Lower leg skin (tissue), 4 donors: Measurements from ENCODE around the gene PPP1R1B. TPM values are rescaled to one million over a fixed set of nuclear protein-coding genes. Genes with fewer than 3 reads are reported as not detected.

ENCODE experiments used
- DNase-seq, 2 donors: peaks; one replicate each; pipeline ENCODE4 v3.0.0-alpha.2; 2019; ENCODE audit warnings: low spot score in 2 of 2
- H3K4me3 ChIP-seq: fragments of 200-600 bp; sonication (generic); 2 replicates; pipeline ENCODE4 v1.5.1; 2017; ENCODE audit warnings: mild to moderate bottlenecking, low read depth; ENCODE audit not compliant: poor library complexity, severe bottlenecking
- POLR2A ChIP-seq, 2 donors: fragments of 450-650 bp; IDR thresholded peaks; one replicate each; pipeline ENCODE4 v1.6.1; 2016 to 2017; ENCODE audit warnings: antibody characterized with exemption in 2 of 2, mild to moderate bottlenecking in 1 of 2, moderate library complexity in 1 of 2
- WGBS, 2 donors: methylation state at CpG; one replicate each; pipeline ENCODE4 v1.1.5; 2018; 5-methylcytosine and 5-hydroxymethylcytosine counted together
- intact Hi-C: fragments of 100-400 bp; cut with DNase I; formaldehyde crosslinking; loops from one replicate; pipeline ENCODE4 v1.15.0; 2023; ENCODE audit warnings: low total_unique reads
- total RNA-seq, 4 donors: library from RNA; depleted of rRNA; stranded (reverse); fragments of >200 nt; gene quantifications; one replicate each; pipeline ENCODE4 v1.1.0, GENCODE V29; 2016
- TF ChIP-seq, protein P1 (sequence below), 3 donors: fragments of 450-650 bp; IDR thresholded peaks; one replicate each; pipeline ENCODE4 v1.5.1; 2016; ENCODE audit warnings: antibody characterized with exemption in 3 of 3, mild to moderate bottlenecking in 3 of 3, moderate library complexity in 2 of 3

The PPP1R1B gene
- total RNA-seq, 4 donors from 2014 or later = 18.5 to 102 (median 51.8) TPM

DNA sequence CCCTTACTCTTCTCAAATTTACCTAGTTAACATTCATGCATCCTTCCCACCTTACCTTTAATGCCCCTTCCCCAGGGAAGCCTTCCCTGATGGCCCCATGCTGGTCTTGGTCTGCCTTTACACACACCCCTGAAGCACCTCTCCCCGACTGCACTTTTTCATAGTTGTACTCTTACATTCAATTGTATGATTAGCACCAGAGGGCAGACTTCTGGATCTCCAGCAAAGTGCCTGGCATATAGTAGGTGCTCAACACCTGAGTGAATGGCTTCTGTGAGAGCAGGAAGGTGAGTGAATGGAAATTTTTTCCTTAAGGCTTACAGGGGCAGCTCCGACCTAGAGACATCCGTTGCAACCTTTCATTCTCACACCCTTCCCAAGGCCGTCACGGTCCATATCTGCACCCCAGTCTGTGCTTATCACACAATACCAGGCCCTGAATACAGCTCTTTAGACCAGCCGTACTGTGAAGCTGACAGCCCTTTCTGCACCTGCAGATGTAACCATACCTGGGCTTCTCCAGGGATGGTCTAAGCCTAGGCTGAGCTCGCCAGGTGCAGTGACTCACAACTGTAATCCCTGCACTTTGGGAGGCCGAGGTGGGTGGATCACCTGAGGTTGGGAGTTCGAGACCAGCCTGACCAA, 56.7 kb downstream of the PPP1R1B start:
- intact Hi-C loops = no loop called here
- 92 to 93% methylated on average over 9 of the region's 9 CpGs for WGBS, 2 donors

DNA sequence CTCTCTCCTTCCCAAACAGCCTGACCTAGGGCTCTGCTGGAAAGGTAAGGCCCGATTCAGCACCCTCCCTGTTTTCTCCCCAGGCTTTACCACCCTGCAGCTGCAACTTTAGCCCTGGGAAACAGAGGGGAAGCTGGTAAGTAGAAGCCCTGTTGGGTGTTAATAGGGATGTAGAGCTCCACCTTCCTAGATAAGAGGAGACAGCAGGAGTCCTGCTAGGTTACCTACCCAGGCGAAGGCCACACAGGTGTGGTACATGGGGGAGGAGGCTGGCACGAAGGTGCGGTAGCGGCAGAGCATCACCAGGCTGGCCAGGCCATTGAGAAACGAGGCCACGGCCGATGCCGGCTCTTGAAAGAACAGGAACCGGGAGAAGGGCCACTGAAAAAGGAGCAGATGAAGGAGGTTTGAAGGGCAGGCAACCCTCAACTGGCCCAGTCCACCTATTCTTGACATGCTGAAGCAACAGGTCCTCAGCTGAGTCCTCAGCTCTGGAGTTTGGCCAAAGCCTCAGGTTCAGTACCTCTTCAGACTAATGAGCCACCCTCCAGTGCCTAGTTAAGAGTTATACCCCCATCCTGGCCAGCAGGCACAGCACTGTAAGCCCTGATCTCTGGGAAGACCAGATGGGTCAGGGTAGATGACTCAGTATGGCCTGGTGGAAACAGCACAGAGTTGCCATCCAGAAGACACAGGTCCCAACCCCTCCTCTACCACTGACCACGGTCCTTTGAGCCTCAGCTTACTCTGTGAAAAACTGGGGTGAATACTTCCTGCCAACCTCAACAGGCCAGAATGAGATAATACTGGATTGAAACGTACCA, 57.8 kb downstream of the PPP1R1B start:
- no peak overlapping the region for H3K4me3 ChIP-seq
- intact Hi-C loops = no loop called here
- DNase-seq = no peak
- WGBS, 2 donors = 91 to 96% methylated on average over 12 of the region's 12 CpGs
- TF ChIP-seq POLR2A (IDR thresholded peaks at IDR 0.05) = no peak
- TF ChIP-seq, protein P1, sequence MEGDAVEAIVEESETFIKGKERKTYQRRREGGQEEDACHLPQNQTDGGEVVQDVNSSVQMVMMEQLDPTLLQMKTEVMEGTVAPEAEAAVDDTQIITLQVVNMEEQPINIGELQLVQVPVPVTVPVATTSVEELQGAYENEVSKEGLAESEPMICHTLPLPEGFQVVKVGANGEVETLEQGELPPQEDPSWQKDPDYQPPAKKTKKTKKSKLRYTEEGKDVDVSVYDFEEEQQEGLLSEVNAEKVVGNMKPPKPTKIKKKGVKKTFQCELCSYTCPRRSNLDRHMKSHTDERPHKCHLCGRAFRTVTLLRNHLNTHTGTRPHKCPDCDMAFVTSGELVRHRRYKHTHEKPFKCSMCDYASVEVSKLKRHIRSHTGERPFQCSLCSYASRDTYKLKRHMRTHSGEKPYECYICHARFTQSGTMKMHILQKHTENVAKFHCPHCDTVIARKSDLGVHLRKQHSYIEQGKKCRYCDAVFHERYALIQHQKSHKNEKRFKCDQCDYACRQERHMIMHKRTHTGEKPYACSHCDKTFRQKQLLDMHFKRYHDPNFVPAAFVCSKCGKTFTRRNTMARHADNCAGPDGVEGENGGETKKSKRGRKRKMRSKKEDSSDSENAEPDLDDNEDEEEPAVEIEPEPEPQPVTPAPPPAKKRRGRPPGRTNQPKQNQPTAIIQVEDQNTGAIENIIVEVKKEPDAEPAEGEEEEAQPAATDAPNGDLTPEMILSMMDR (IDR thresholded peaks at IDR 0.05) = no peak

More for the DNA sequence above, 56.7 kb downstream of the PPP1R1B start:
- TF ChIP-seq, protein P1 (IDR thresholded peaks at IDR 0.05) = no peak
- no peak for TF ChIP-seq POLR2A (IDR thresholded peaks at IDR 0.05)
- DNase-seq = no peak
- H3K4me3 ChIP-seq = no peak overlapping the region

Other genes starting within 250 kb of the PPP1R1B start
- 10 to 100 TPM; 20.5 to 45.2 (median 30.8) TPM for gene FBXL20, start 225.3 kb upstream of the PPP1R1B start, total RNA-seq
- gene MED1, start 175.7 kb upstream of the PPP1R1B start, total RNA-seq = 10 to 100 TPM; 20.8 to 38.3 (median 25.9) TPM
- gene CDK12, start 165.5 kb upstream of the PPP1R1B start, total RNA-seq = 10 to 100 TPM; 33.9 to 56.8 (median 46.5) TPM
- under 1 TPM in 2 of 4 donors, not detected in 2; 0.17 to 0.25 TPM for gene NEUROD2, start 19.0 kb upstream of the PPP1R1B start, total RNA-seq
- 10 to 100 TPM; 47.7 to 99.7 (median 65.7) TPM for gene STARD3, start 10.2 kb downstream of the PPP1R1B start, total RNA-seq
- gene TCAP, start 38.4 kb downstream of the PPP1R1B start, total RNA-seq = 1 to 10 TPM in 1 of 4 donors, under 1 TPM in 2, not detected in 1; 0.44 to 3.8 (median 0.62) TPM
- gene PNMT, start 41.5 kb downstream of the PPP1R1B start, total RNA-seq = 1 to 10 TPM; 1.6 to 3.8 (median 1.9) TPM
- 10 to 100 TPM; 24.2 to 41.4 (median 28.8) TPM for gene PGAP3, start 61.1 kb downstream of the PPP1R1B start, total RNA-seq
- 100 to 1,000 TPM; 181 to 244 (median 191) TPM for gene ERBB2, start 73.1 kb downstream of the PPP1R1B start, total RNA-seq
- gene MIEN1, start 103.6 kb downstream of the PPP1R1B start, total RNA-seq = 10 to 100 TPM; 42.8 to 82.0 (median 59.7) TPM
- gene GRB7, start 111.0 kb downstream of the PPP1R1B start, total RNA-seq = 100 to 1,000 TPM in 2 of 4 donors, 10 to 100 TPM in 2; 66.0 to 148 (median 97.4) TPM
- gene IKZF3, start 237.4 kb downstream of the PPP1R1B start, total RNA-seq = 1 to 10 TPM in 1 of 4 donors, under 1 TPM in 3; 0.89 to 1.8 (median 0.97) TPM
- not detected for gene ZPBP2, start 241.2 kb downstream of the PPP1R1B start, total RNA-seq